Measurements from ENCODE around the gene ARL8B.

ARL8B gene

GRCh38 chr3:5205165-5205941 is 83.3 kb downstream of the ARL8B start:
- DNase-seq (ENCODE audit: low read depth in 2 of 2, low spot score in 1 of 2) = no peak

DNA sequence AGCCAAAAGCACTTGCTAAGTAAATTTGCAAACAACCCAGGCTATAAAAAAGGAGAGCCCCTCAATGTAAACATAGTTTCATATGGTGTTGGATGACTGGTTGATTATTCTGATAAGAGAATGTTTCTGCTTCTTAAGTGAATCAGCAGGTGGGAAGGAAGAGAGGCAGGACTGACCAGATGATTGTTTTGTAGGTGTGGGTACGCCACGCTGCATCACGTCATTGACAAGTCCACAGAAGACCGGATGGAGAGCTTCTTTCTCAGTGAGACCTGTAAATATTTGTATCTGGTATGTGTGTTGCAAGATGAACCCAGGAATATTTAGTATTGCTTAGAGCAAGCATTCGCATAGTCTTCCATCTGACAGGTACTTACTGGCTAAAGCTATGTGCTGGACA is 88.8 kb downstream of the ARL8B start:
- no peak for DNase-seq (ENCODE audit: low read depth in 2 of 2, low spot score in 1 of 2)

DNA sequence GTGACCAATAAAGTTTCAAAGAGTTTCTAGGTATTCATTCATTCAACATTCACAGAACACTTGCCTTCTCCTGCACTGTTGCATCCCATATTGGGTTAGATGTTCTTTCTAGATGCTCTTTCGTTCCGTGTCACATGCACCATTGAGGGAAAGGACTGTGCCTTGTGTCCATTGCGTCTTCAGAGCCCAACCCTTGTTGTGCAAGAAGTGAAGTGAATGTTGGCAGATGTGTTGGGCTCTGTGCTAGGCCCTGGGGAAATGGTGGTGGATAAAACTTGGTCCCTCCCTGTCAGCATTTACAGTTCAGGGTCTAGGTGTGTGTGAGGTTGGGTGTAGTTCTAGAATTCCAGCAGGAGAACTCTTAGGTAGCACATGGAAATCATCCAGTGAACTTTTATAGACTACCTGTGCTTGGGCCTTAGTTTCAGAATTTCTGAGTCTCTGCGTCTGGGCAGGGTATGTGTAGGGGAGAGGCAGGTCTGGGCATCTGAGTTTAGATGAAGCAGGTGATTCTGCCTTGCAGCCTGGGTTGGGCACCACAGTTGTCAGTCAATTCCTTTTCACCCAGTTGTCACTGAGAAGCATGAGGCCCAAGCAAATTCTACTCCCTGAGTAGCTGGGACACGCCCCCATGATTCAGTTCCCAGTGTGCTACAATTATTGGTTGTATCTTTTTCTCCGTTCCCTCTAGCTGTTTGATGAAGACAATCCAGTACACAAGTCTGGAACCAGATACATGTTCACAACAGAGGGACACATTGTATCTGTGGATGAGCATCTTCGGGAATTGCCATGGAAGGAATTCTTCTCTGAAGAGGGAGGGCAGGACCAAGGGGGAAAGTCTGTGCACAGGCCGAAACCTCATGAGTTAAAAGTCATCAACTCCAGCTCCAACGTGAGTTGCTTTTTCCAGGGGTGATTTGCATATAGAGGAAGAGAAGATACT is 90.8 kb downstream of the ARL8B start:
- DNase-seq (ENCODE audit: low read depth in 2 of 2, low spot score in 1 of 2) = no peak

DNA sequence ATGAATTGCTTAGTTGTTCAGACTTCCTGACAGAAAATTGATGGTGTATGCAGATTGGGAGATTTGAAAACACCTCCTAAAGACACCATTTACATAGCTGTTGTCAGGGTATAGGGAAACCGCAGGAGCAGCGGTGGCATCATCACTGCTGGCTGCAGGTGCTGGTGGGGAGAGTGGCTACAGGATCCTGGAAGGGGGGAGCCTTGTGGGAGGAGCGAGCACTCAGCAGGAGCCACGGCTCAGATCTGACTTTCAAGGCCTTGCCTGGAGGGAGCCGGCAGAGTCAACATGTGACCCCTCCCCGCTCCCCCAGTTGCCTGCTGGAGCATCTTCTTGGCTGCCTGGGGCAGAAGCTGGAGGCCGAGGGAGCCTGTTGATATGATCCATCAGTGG is 91.5 kb downstream of the ARL8B start:
- no peak for DNase-seq (ENCODE audit: low read depth in 2 of 2, low spot score in 1 of 2)

GRCh38 chr3:5214352-5214751 is 92.3 kb downstream of the ARL8B start:
- DNase-seq (ENCODE audit: low read depth in 2 of 2, low spot score in 1 of 2) = no peak

GRCh38 chr3:5217824-5218595 is 95.9 kb downstream of the ARL8B start:
- DNase-seq (ENCODE audit: low read depth in 2 of 2, low spot score in 1 of 2) = no peak

- DNase-seq (ENCODE audit: low read depth in 2 of 2, low spot score in 1 of 2) = no peak
Measured at GRCh38 chr3:5218815-5219214, 96.7 kb downstream of the ARL8B start.

- no peak for DNase-seq (ENCODE audit: low read depth in 2 of 2, low spot score in 1 of 2)
Measured at GRCh38 chr3:5219216-5219615, 97.1 kb downstream of the ARL8B start.

GRCh38 chr3:5220193-5220592 is 98.1 kb downstream of the ARL8B start:
- no peak for DNase-seq (ENCODE audit: low read depth in 2 of 2, low spot score in 1 of 2)

- DNase-seq (ENCODE audit: low read depth in 2 of 2, low spot score in 1 of 2) = no peak
Measured at GRCh38 chr3:5220667-5221431, 98.8 kb downstream of the ARL8B start.

GRCh38 chr3:5221701-5222100 is 99.6 kb downstream of the ARL8B start:
- no peak for DNase-seq (ENCODE audit: low read depth in 2 of 2, low spot score in 1 of 2)

DNA sequence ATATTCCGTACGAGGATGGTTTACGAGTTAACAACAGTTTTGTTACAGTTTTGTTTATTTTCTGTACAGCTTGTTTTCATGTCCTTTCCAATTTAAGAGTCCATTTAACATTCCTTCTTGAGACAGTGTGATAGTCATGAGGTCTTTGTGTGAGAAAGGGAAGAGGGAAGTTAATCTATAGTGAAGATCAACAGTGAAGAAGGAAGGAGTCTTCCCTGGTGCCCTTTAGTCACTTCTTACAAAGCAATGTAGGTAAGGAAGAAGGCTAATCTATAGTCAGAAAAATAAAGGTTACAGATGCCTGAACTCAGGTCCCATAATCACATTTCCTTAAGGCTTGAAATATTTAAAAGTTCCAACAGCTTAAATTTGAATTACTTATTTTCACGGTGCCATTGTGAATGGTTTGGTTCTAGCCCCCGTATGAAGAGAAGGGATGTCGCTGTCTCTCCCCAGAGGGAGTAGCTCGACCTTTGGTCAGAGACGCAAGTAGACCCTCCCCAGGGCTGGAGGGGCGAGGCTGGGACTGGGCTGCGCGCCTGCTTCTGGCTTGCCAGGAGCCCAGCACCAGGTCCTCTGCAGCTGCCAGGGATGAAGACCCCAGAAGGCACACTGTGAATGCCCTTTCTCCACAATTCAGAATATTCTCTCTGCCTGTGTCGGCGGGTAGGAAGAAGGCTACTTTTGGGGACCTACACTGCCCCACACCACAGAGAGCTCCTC is 100.4 kb downstream of the ARL8B start:
- no peak for DNase-seq (ENCODE audit: low read depth in 2 of 2, low spot score in 1 of 2)

DNA sequence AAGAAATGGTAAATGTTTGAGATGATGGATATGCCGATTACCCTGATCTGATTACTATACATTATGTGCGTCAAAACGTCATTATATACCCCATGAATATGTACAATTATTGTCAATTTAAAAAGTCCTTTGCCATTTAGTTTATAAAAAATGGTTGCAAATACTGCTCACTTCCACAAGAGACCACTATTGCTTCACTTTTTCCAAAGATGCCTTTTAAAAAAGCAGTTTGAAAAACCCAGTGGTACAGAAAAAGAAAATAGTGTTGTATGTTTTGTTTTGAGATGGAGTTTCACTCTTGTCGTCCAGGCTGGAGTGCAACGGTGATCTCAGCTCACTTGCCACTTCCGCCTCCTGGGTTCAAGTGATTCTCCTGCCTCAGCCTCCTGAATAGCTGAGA is 104.7 kb downstream of the ARL8B start:
- DNase-seq (ENCODE audit: low read depth in 2 of 2, low spot score in 1 of 2) = no peak

GRCh38 chr3:5227812-5228211 is 105.7 kb downstream of the ARL8B start:
- no peak for DNase-seq (ENCODE audit: low read depth in 2 of 2, low spot score in 1 of 2)

DNA sequence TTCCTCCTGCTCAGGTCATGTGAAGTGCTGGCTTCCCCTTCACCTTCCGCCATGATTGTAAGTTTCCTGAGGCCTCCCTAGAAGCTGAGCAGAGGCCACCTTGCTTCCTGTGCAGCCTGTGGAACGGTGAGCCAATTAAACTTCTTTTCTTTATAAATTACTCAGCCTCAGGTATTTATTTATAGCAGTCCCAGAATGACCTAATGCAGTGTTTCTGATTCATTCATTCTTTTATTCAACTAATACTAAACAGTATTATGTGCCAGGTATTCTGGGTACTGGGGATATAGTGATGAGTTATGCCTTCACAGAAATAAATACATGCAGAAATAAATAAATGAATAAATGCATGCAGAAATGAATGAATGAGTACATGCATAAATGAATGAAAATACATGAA is 107.3 kb downstream of the ARL8B start:
- DNase-seq (ENCODE audit: low read depth in 2 of 2, low spot score in 1 of 2) = no peak

Data from stimulated activated CD8-positive, alpha-beta memory T cell treated with anti-CD3 and anti-CD28 coated beads, Interleukin-4, amount 100 ng/mL, for 4 hours (primary cell).